Gastroesophageal sphincter (tissue), 3 donors: Measurements from ENCODE around the gene ASAH2.

Experiments used
- CTCF ChIP-seq, 4 experiments: fragments of 200-600 bp in 2 of 4; fragments of 450-650 bp in 2 of 4; sonication (generic) in 1 of 4; IDR thresholded peaks; one replicate each; pipeline ENCODE4 v1.5.1; 2017 to 2019; ENCODE audit warnings: antibody characterized with exemption in 4 of 4, mild to moderate bottlenecking in 2 of 4, moderate library complexity in 2 of 4
- EP300 ChIP-seq: sonication (generic); formaldehyde crosslinking; IDR thresholded peaks from one replicate; pipeline ENCODE4 v1.6.1; 2017; ENCODE audit warnings: antibody characterized with exemption, mild to moderate bottlenecking
- POLR2A ChIP-seq, 2 donors: fragments of 450-650 bp; IDR thresholded peaks; one replicate each; pipeline ENCODE4 v1.6.1; 2017; ENCODE audit warnings: antibody characterized with exemption in 2 of 2, mild to moderate bottlenecking in 2 of 2, moderate library complexity in 1 of 2
- POLR2AphosphoS5 ChIP-seq: sonication (generic); formaldehyde crosslinking; IDR thresholded peaks from one replicate; pipeline ENCODE4 v1.6.1; 2017; ENCODE audit warnings: antibody characterized with exemption

DNA sequence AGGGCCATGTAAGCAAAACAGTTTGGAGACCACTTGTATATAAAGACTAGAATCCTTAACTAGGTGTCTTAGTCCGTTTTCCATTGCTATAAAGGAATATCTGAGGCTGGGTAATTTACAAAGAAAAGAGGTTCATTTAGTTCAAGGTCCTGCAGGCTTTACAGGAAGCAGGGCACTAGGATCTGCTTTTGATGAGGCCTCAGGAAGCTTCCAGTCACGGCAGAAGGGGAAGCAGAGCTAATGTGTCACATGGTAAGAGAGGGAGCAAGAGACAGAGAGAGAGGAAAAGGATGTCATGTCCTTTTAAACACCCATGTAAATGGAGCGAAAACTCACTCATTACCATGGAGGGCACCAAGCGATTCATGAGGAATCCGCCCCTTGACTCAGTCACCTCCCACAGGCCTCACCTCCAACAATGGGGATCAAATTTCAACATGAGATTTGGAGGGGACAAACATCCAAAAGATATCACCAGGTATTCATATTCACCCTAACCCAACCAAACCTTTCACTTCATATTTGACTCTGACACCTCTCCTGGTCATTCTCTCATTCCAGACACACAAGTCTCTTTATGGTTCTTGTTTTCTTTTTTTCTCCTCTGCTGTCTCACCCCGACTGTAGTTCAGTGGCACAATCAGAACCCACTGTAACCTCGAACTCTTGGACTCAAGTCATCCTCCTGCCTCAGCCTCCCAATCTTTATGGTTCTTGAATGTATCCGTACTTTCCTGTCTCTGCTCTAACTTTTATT, 30.1 kb upstream of the ASAH2 start:
- TF ChIP-seq CTCF (IDR thresholded peaks at IDR 0.05) = no peak
- no peak for TF ChIP-seq POLR2AphosphoS5
- no peak for TF ChIP-seq EP300
- no peak for TF ChIP-seq POLR2A (IDR thresholded peaks at IDR 0.05)
